Lower leg skin (tissue), 3 donors: Measurements from ENCODE around the gene DTD1.

ENCODE experiments used
- POLR2A ChIP-seq, 2 donors: fragments of 450-650 bp; IDR thresholded peaks; one replicate each; pipeline ENCODE4 v1.6.1; 2016 to 2017; ENCODE audit warnings: antibody characterized with exemption in 2 of 2, mild to moderate bottlenecking in 1 of 2, moderate library complexity in 1 of 2
- TF ChIP-seq, protein P1 (sequence below), 3 donors: fragments of 450-650 bp; IDR thresholded peaks; one replicate each; pipeline ENCODE4 v1.5.1; 2016; ENCODE audit warnings: antibody characterized with exemption in 3 of 3, mild to moderate bottlenecking in 3 of 3, moderate library complexity in 2 of 3

DNA sequence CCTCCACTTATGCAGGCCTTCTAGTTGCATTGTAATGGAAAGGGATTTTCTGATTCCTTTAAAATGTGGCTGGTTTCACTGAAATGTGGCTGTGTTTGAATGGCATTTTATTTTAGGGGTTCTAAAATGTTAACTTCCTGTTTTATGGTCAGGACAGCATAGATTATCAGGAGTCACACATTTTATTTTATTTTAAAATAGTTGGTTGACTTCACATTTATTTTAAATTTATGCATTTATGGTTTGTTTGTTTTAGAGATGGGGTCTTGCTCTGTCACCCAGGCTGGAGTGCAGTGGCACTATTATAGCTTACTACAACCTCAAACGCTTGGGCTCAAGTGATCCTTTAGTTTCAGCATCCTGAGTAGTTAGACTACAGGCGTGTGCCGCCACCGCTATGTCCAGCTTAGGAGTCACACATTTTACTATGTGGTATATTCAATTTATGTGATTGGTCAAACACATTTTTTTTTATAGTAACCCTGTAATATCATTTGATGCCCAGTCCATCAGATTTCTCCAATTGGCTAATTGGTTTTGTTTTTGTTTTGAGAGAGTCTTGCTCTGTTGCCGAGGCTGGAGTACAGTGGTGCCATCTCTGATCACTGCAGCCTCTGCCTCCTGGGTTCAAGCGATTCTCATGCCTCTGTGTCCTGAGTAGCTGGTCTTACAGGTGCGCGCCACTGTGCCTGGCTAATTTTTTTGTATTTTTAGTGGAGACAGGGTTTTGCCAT is 2.3 kb downstream of the DTD1 start:
- TF ChIP-seq, protein P1, sequence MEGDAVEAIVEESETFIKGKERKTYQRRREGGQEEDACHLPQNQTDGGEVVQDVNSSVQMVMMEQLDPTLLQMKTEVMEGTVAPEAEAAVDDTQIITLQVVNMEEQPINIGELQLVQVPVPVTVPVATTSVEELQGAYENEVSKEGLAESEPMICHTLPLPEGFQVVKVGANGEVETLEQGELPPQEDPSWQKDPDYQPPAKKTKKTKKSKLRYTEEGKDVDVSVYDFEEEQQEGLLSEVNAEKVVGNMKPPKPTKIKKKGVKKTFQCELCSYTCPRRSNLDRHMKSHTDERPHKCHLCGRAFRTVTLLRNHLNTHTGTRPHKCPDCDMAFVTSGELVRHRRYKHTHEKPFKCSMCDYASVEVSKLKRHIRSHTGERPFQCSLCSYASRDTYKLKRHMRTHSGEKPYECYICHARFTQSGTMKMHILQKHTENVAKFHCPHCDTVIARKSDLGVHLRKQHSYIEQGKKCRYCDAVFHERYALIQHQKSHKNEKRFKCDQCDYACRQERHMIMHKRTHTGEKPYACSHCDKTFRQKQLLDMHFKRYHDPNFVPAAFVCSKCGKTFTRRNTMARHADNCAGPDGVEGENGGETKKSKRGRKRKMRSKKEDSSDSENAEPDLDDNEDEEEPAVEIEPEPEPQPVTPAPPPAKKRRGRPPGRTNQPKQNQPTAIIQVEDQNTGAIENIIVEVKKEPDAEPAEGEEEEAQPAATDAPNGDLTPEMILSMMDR (IDR thresholded peaks at IDR 0.05) = no peak
- TF ChIP-seq POLR2A (IDR thresholded peaks at IDR 0.05) = no peak
